Glomerular visceral epithelial cell (primary cell): ENCODE results near the gene NYAP2.

ENCODE experiments used
- DNase-seq: peaks from one replicate; pipeline ENCODE4 v3.0.0-alpha.2; 2016; ENCODE audit errors: extremely low spot score

NYAP2 gene

GRCh38 chr2:225616848-225617247 is 217.3 kb downstream of the NYAP2 start:
- DNase-seq = no peak

- DNase-seq = no peak
Observed at GRCh38 chr2:225620227-225620626, 220.7 kb downstream of the NYAP2 start.

GRCh38 chr2:225630824-225631533 is 231.5 kb downstream of the NYAP2 start:
- no peak for DNase-seq

- DNase-seq = no peak
Observed at GRCh38 chr2:225632351-225632750, 232.8 kb downstream of the NYAP2 start.

- no peak for DNase-seq
Observed at GRCh38 chr2:225636558-225636957, 237.0 kb downstream of the NYAP2 start.

- no peak for DNase-seq
Observed at GRCh38 chr2:225637259-225637658, 237.7 kb downstream of the NYAP2 start.

GRCh38 chr2:225640550-225640949 is 241.0 kb downstream of the NYAP2 start:
- no peak for DNase-seq

GRCh38 chr2:225649274-225649673 is 249.8 kb downstream of the NYAP2 start:
- no peak for DNase-seq

GRCh38 chr2:225650041-225650440 is 250.5 kb downstream of the NYAP2 start:
- DNase-seq = no peak

- DNase-seq = peak; percentile 71
Observed at GRCh38 chr2:225660262-225661131, 261.0 kb downstream of the NYAP2 start.

- no peak for DNase-seq
Observed at GRCh38 chr2:225662101-225662500, 262.6 kb downstream of the NYAP2 start.

GRCh38 chr2:225667445-225667844 is 267.9 kb downstream of the NYAP2 start:
- DNase-seq = no peak

- DNase-seq = peak; percentile 60
Observed at GRCh38 chr2:225668606-225669266, 269.2 kb downstream of the NYAP2 start.

- DNase-seq = peak; percentile 41
Observed at GRCh38 chr2:225670111-225670974, 270.8 kb downstream of the NYAP2 start.

GRCh38 chr2:225678792-225679191 is 279.3 kb downstream of the NYAP2 start:
- DNase-seq = no peak

GRCh38 chr2:225683258-225683657 is 283.7 kb downstream of the NYAP2 start:
- DNase-seq = no peak

- no peak for DNase-seq
Observed at GRCh38 chr2:225690153-225690552, 290.6 kb downstream of the NYAP2 start.

GRCh38 chr2:225691711-225692110 is 292.2 kb downstream of the NYAP2 start:
- DNase-seq = no peak

- DNase-seq = no peak
Observed at GRCh38 chr2:225693259-225693658, 293.7 kb downstream of the NYAP2 start.

- DNase-seq = no peak
Observed at GRCh38 chr2:225694664-225695063, 295.2 kb downstream of the NYAP2 start.

GRCh38 chr2:225697936-225698335 is 298.4 kb downstream of the NYAP2 start:
- DNase-seq = no peak
